ENCODE data around the gene UHMK1.

GRCh38 chr1:162557536-162557935 is 59.9 kb downstream of the UHMK1 start:
- TF ChIP-seq POLR2AphosphoS5 (IDR thresholded peaks at IDR 0.05; ENCODE audit: low read depth, low read length) (no peak), CTCF (IDR thresholded peaks at IDR 0.05 in 2 of 3, conservative IDR thresholded peaks at IDR 0.05 in 1 of 3; ENCODE audit: borderline replicate concordance in 1 of 3, insufficient read depth in 1 of 3, low read depth in 2 of 3, low read length in 2 of 3) (no peak), ATF3 (IDR thresholded peaks at IDR 0.05) (no peak), MAX (IDR thresholded peaks at IDR 0.05) (no peak), JUND (IDR thresholded peaks at IDR 0.05) (no peak), SP1 (IDR thresholded peaks at IDR 0.05; ENCODE audit: low read depth) (no peak), ZNF274 (IDR thresholded peaks at IDR 0.05; ENCODE audit: low read depth, low read length) (no peak)

Measured in HCT116 (cell line).